SK-N-SH (cell line): ENCODE results near the gene PFKM. TPM values are rescaled to one million over a fixed set of nuclear protein-coding genes. Genes with fewer than 3 reads are reported as not detected.

Source experiments
- CTCF ChIA-PET: fragments of 300-600, 350-600 bp; formaldehyde crosslinking; extraction: SDS; loops from one replicate; lab custom pipeline; 2021; lab: Yijun Ruan, JAX
- POLR2A ChIA-PET: fragments of 350-600 bp; sonication (Branson Sonifier 250); formaldehyde crosslinking; extraction: SDS; loops from one replicate; lab custom pipeline; 2020; ENCODE audit warnings: antibody characterized with exemption, inconsistent platforms; lab: Yijun Ruan, JAX
- DNase-seq: peaks from one replicate; pipeline ENCODE4 v3.0.0; 2012
- H2AFZ ChIP-seq: fragments of 200-600 bp; sonication (generic); 2 replicates; pipeline ENCODE4 v1.8.1; 2016; ENCODE audit warnings: antibody characterized with exemption, mild to moderate bottlenecking, low read depth
- H3F3A ChIP-seq: fragments of 200-600 bp; sonication (generic); replicated peaks from 2 replicates; pipeline ENCODE3; 2016; ENCODE audit warnings: antibody characterized with exemption, mild to moderate bottlenecking; ENCODE audit not compliant: insufficient read depth
- H3K27ac ChIP-seq, 2 experiments: fragments of 200-500 bp in 1 of 2; fragments of 200-600 bp in 1 of 2; sonication (Bioruptor generic) in 1 of 2; sonication (generic), shearing (Covaris generic) in 1 of 2; 2 replicates each; pipeline versions ENCODE4 v1.5.1 to v1.6.1; 2014 to 2016; ENCODE audit warnings: low read depth in 2 of 2, inconsistent platforms in 1 of 2, low read length in 1 of 2, mild to moderate bottlenecking in 1 of 2, mixed read lengths in 1 of 2
- H3K27me3 ChIP-seq: fragments of 200-600 bp; sonication (generic), shearing (Covaris generic); 2 replicates; pipeline ENCODE4 v1.6.1; 2016; ENCODE audit warnings: mixed run types; ENCODE audit not compliant: insufficient read depth
- H3K36me3 ChIP-seq, 2 experiments: fragments of 200-500 bp in 1 of 2; fragments of 200-600 bp in 1 of 2; sonication (Bioruptor generic) in 1 of 2; sonication (generic) in 1 of 2; replicated peaks in 1 of 2; 2 replicates each; pipeline versions ENCODE3 to v1.5.1; 2014 to 2016; ENCODE audit warnings: low read length in 1 of 2, mild to moderate bottlenecking in 1 of 2; ENCODE audit not compliant: insufficient read depth in 2 of 2, control insufficient read depth in 1 of 2
- H3K4me1 ChIP-seq, 2 experiments: fragments of 200-500 bp in 1 of 2; fragments of 200-600 bp in 1 of 2; sonication (Bioruptor generic) in 1 of 2; sonication (generic), shearing (Covaris generic) in 1 of 2; 2 replicates each; pipeline versions ENCODE4 v1.5.1 to v1.6.1; 2014 to 2016; ENCODE audit warnings: low read depth in 1 of 2, low read length in 1 of 2, mixed run types in 1 of 2; ENCODE audit not compliant: insufficient read depth in 2 of 2, control insufficient read depth in 1 of 2
- H3K4me2 ChIP-seq: fragments of 200-600 bp; sonication (generic), shearing (Covaris generic); 2 replicates; pipeline ENCODE4 v1.6.1; 2017; ENCODE audit warnings: mixed run types
- H3K4me3 ChIP-seq, 2 experiments: fragments of 200-500 bp in 1 of 2; fragments of 200-600 bp in 1 of 2; sonication (Bioruptor generic) in 1 of 2; sonication (generic), shearing (Covaris generic) in 1 of 2; 2 replicates each; pipeline versions ENCODE4 v1.5.1 to v1.8.1; 2014 to 2016; ENCODE audit warnings: low read depth in 2 of 2, inconsistent platforms in 1 of 2, low read length in 1 of 2, mild to moderate bottlenecking in 1 of 2, mixed read lengths in 1 of 2, moderate library complexity in 1 of 2
- H3K79me2 ChIP-seq: fragments of 200-600 bp; sonication (generic); 2 replicates; pipeline ENCODE4 v1.8.1; 2017; ENCODE audit warnings: mild to moderate bottlenecking; ENCODE audit not compliant: insufficient read depth
- H3K9ac ChIP-seq: fragments of 200-600 bp; sonication (generic); 2 replicates; pipeline ENCODE4 v1.6.1; 2017; ENCODE audit warnings: mixed run types
- H3K9me2 ChIP-seq: fragments of 200-600 bp; sonication (generic); 2 replicates; pipeline ENCODE4 v1.6.1; 2017; ENCODE audit warnings: mixed run types
- H3K9me3 ChIP-seq: fragments of 200-600 bp; sonication (generic); 2 replicates; pipeline ENCODE4 v1.6.1; 2017; ENCODE audit warnings: mixed run types, mild to moderate bottlenecking, moderate library complexity
- H4K20me1 ChIP-seq: fragments of 200-600 bp; sonication (generic); 2 replicates; pipeline ENCODE4 v1.6.1; 2017; ENCODE audit warnings: mild to moderate bottlenecking, mixed run types; ENCODE audit not compliant: insufficient read depth
- CTCF ChIP-seq: fragments of 200-600 bp; sonication (generic); IDR thresholded peaks from 2 replicates; pipeline ENCODE4 v1.6.1; 2017; ENCODE audit warnings: antibody characterized with exemption, mild to moderate bottlenecking, moderate library complexity
- EP300 ChIP-seq, 2 experiments: IDR thresholded peaks; 2 replicates each; pipeline versions ENCODE4 v1.4.0 to v1.6.1; 2012; ENCODE audit warnings: borderline replicate concordance in 1 of 2, low read depth in 1 of 2, low read length in 1 of 2
- FOXM1 ChIP-seq: IDR thresholded peaks from 2 replicates; pipeline ENCODE4 v1.4.0; 2012; ENCODE audit warnings: low read depth, mild to moderate bottlenecking
- MEF2A ChIP-seq: IDR thresholded peaks from 2 replicates; pipeline ENCODE4 v1.4.0; 2012; ENCODE audit warnings: low read depth, borderline replicate concordance
- MXI1 ChIP-seq: IDR thresholded peaks from 2 replicates; pipeline ENCODE4 v1.6.1; 2012; ENCODE audit warnings: mild to moderate bottlenecking, low read depth, low read length, improper control_type of control experiment
- NFIC ChIP-seq: IDR thresholded peaks from 2 replicates; pipeline ENCODE4 v1.4.0; 2012; ENCODE audit warnings: borderline replicate concordance
- NRF1 ChIP-seq: IDR thresholded peaks from 2 replicates; pipeline ENCODE4 v1.6.1; 2012; ENCODE audit warnings: low read depth, mild to moderate bottlenecking, low read length
- PBX3 ChIP-seq: IDR thresholded peaks from 2 replicates; pipeline ENCODE4; 2012
- POLR2AphosphoS5 ChIP-seq: IDR thresholded peaks from 2 replicates; pipeline ENCODE4 v1.6.1; 2012; ENCODE audit warnings: low read depth, low read length
- RAD21 ChIP-seq: IDR thresholded peaks from 2 replicates; pipeline ENCODE4 v1.6.1; 2012; ENCODE audit warnings: mild to moderate bottlenecking, low read length
- RCOR1 ChIP-seq: fragments of 150-350 bp; IDR thresholded peaks from 2 replicates; pipeline ENCODE4 v1.6.1; 2017; ENCODE audit warnings: antibody characterized with exemption, low read length
- RXRA ChIP-seq: IDR thresholded peaks from 2 replicates; pipeline ENCODE4 v1.4.0; 2012; ENCODE audit warnings: low read depth, mild to moderate bottlenecking, borderline replicate concordance
- TAF1 ChIP-seq: IDR thresholded peaks from 2 replicates; pipeline ENCODE4 v1.6.1; 2012; ENCODE audit warnings: low read depth, mild to moderate bottlenecking, low read length, moderate library complexity, borderline replicate concordance
- TCF12 ChIP-seq: IDR thresholded peaks from 2 replicates; pipeline ENCODE4 v1.4.0; 2012
- TEAD4 ChIP-seq: IDR thresholded peaks from 2 replicates; pipeline ENCODE4 v1.4.0; 2012; ENCODE audit warnings: mild to moderate bottlenecking, borderline replicate concordance; ENCODE audit not compliant: insufficient read depth
- USF1 ChIP-seq: IDR thresholded peaks from 2 replicates; pipeline ENCODE4 v1.4.0; 2012; ENCODE audit warnings: low read depth, borderline replicate concordance
- ZBTB33 ChIP-seq: IDR thresholded peaks from 2 replicates; pipeline ENCODE4 v1.4.0; 2012; ENCODE audit warnings: low read depth, borderline replicate concordance
- WGBS: methylation state at CpG from one replicate; pipeline ENCODE4 v1.1.6; 2017; ENCODE audit warnings: low lambda C conversion rate; 5-methylcytosine and 5-hydroxymethylcytosine counted together
- polyA plus RNA-seq, 3 experiments: library from polyadenylated mRNA; depleted of rRNA; stranded (reverse); fragments of >200 nt; gene quantifications; 2 replicates each; pipeline ENCODE4 v1.2.3, GENCODE V29; 2012
- TF ChIP-seq, protein P1 (sequence below): fragments of 150-350 bp; IDR thresholded peaks from 2 replicates; pipeline ENCODE4 v1.6.1; 2016; ENCODE audit warnings: mild to moderate bottlenecking, low read depth, low read length

The PFKM gene
- polyA plus RNA-seq, 1 of the 3 experiments (the other 2 are of a cell fraction): 85.0 TPM

GRCh38 chr12:48179466-48179865 is 60.3 kb downstream of the PFKM start:
- no peaks in the 10 kb centered on the region for H3F3A ChIP-seq
- H2AFZ ChIP-seq: no peak overlapping the region
- no peak overlapping the region for H3K9ac ChIP-seq
- peaks cover 0 to 10% of the 10 kb centered on the region in 2 experiments; a peak in 3 of 4 replicates for H3K4me1 ChIP-seq
- WGBS: 88% methylated on average over 1 of the region's 1 CpG
- H3K4me2 ChIP-seq: no peak overlapping the region
- H3K36me3 ChIP-seq: no peaks in the 10 kb centered on the region
- no peaks in the 10 kb centered on the region for H3K9me2 ChIP-seq
- H3K79me2 ChIP-seq: no peaks in the 10 kb centered on the region
- H3K27me3 ChIP-seq: 0 out of 2 replicates have a peak, but pooled peaks cover 7% of the 10 kb centered on the region
- TF ChIP-seq TAF1 (no peak), TEAD4 (no peak), MXI1 (no peak), FOXM1 (no peak), RCOR1 (no peak), NFIC (no peak), POLR2AphosphoS5 (no peak), ZBTB33 (no peak), USF1 (no peak), NRF1 (no peak)
- TF ChIP-seq, protein P1, sequence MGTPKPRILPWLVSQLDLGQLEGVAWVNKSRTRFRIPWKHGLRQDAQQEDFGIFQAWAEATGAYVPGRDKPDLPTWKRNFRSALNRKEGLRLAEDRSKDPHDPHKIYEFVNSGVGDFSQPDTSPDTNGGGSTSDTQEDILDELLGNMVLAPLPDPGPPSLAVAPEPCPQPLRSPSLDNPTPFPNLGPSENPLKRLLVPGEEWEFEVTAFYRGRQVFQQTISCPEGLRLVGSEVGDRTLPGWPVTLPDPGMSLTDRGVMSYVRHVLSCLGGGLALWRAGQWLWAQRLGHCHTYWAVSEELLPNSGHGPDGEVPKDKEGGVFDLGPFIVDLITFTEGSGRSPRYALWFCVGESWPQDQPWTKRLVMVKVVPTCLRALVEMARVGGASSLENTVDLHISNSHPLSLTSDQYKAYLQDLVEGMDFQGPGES: no peak
- ChIA-PET POLR2A (no interaction called here), CTCF (interaction anchor here (0.9 to 2.5 kb wide), 5 partner anchors 10 to 441 kb away, joined by 3 to 9 read pairs (median 3); partner anchors contain the start of gene ASB8)
- DNase-seq: no peak
- no peak overlapping the region for H3K27ac ChIP-seq
- no peaks in the 10 kb centered on the region for H3K9me3 ChIP-seq
- H3K4me3 ChIP-seq: no peak overlapping the region
- no peaks in the 10 kb centered on the region for H4K20me1 ChIP-seq

DNA sequence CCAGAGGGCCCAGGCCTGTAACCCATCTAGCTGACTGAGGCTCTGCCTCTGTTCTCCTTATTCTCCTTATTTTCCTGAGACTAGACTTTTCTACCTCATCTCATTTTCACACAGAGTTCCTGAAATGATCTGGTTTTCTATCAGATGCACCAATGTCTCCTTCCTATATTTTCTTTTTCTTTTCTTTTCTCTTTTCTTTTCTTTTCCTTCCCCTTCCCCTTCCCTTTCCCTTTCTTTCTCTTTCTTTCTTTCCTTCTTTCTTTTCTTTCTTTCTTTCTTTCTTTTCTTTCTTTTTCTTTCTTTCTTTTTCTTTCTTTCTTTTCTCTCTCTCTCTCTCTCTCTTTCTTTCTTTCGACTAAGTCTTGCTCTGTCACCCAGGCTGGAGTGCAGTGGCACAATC is 61.3 kb downstream of the PFKM start:
- Histone ChIP-seq H3K9me3 (no peaks in the 10 kb centered on the region), H3K4me2 (no peak overlapping the region), H3K9ac (no peak overlapping the region), H4K20me1 (no peaks in the 10 kb centered on the region), H3K4me3 (no peak overlapping the region), H3K79me2 (no peaks in the 10 kb centered on the region), H3K9me2 (no peaks in the 10 kb centered on the region), H3K4me1 (peaks cover 1 to 18% of the 10 kb centered on the region in 2 experiments; a peak in 3 of 4 replicates), H3K27me3 (0 out of 2 replicates have a peak, but pooled peaks cover 7% of the 10 kb centered on the region), H3K27ac (no peak overlapping the region), H3K36me3 (no peaks in the 10 kb centered on the region), H3F3A (no peaks in the 10 kb centered on the region), H2AFZ (no peak overlapping the region)
- ChIA-PET CTCF (interaction anchor here (0.9 to 2.5 kb wide), 4 partner anchors 15 to 440 kb away, joined by 3 to 9 read pairs (median 3); no protein-coding TSS in a partner anchor), POLR2A (no interaction called here)
- WGBS: 31% methylated on average over 1 of the region's 1 CpG
- DNase-seq: no peak
- TF ChIP-seq PBX3 (no peak), MEF2A (no peak), RAD21 (no peak), EP300 (IDR thresholded peaks at IDR 0.05; ENCODE audit: borderline replicate concordance in 1 of 2, low read depth in 1 of 2, low read length in 1 of 2) (no peak), CTCF (no peak), MXI1 (no peak), ZBTB33 (no peak), TCF12 (no peak), TAF1 (no peak), RXRA (no peak)
